Muscle of arm (tissue), 14 donors: ENCODE measurements around the gene VIT. TPM values are rescaled to one million over a fixed set of nuclear protein-coding genes. Genes with fewer than 3 reads are reported as not detected.

Source experiments
- DNase-seq: peaks from one replicate; pipeline ENCODE4 v3.0.0-alpha.2; 2013
- long read RNA-seq, 11 donors: transcript quantifications; one replicate each; lab custom pipeline, GENCODE V29; 2026
- polyA plus RNA-seq, 12 donors: library from polyadenylated mRNA; unstranded; fragments of 120-200 nt; gene quantifications; one replicate each; pipeline ENCODE4 v1.2.1, GENCODE V29; 2013; ENCODE audit not compliant: insufficient read length in 12 of 12

Gene VIT, protein sequence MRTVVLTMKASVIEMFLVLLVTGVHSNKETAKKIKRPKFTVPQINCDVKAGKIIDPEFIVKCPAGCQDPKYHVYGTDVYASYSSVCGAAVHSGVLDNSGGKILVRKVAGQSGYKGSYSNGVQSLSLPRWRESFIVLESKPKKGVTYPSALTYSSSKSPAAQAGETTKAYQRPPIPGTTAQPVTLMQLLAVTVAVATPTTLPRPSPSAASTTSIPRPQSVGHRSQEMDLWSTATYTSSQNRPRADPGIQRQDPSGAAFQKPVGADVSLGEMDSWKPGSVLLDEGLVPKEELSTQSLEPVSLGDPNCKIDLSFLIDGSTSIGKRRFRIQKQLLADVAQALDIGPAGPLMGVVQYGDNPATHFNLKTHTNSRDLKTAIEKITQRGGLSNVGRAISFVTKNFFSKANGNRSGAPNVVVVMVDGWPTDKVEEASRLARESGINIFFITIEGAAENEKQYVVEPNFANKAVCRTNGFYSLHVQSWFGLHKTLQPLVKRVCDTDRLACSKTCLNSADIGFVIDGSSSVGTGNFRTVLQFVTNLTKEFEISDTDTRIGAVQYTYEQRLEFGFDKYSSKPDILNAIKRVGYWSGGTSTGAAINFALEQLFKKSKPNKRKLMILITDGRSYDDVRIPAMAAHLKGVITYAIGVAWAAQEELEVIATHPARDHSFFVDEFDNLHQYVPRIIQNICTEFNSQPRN
- polyA plus RNA-seq, result 1 to 10 TPM in 10 of 12 donors, not detected in 2; 2.8 to 4.6 (median 3.5) TPM
- long read RNA-seq, donor 1, result 0 reads
- long read RNA-seq, donor 2, partial matches to known transcripts, result 0 of 2 reads
- long read RNA-seq, donor 2, other reads (novel, unspliced or antisense), result 0 of 2 reads
- long read RNA-seq, donor 3, partial matches to known transcripts, result 0 of 2 reads
- long read RNA-seq, donor 3, other reads (novel, unspliced or antisense), result 0 of 2 reads
- long read RNA-seq, donor 4, result 0 reads
- long read RNA-seq, donor 5, partial matches to known transcripts, result 0 of 3 reads
- long read RNA-seq, donor 5, other reads (novel, unspliced or antisense), result 0 of 3 reads
- long read RNA-seq, donor 6, result 0 reads
- long read RNA-seq, donor 7, result 0 reads
- long read RNA-seq, donor 8, result 0 reads
- long read RNA-seq, donor 9, partial matches to known transcripts, result 0 of 1 reads
- long read RNA-seq, donor 9, other reads (novel, unspliced or antisense), result 0 of 1 reads
- long read RNA-seq, donor 10, result 0 reads
- long read RNA-seq, donor 11, partial matches to known transcripts, result 0 of 2 reads
- long read RNA-seq, donor 11, other reads (novel, unspliced or antisense), result 0 of 2 reads

DNA sequence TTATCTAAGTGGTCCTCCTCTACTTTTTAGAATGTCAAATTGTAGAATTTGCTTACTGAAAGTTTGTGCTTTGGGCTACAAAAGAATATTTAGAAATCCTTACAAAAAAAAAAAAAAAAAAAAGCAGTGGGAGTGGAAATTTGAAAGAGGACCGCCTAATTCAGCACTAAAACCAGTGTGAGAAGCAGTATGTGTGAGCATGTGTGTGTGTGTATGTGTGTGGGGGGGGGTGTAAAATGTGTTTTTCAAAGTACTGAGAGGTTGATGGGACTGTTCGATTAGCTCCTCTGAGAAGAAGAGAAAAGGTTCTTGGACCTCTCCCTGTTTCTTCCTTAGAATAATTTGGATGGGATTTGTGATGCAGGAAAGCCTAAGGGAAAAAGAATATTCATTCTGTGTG, at the start of gene VIT:
TSS of gene VIT (plus strand) at position 175 of the 400 bp plus-strand sequence. CDS start 19,664 bp downstream, outside the sequence.
- DNase-seq, result peak; percentile 23

DNA sequence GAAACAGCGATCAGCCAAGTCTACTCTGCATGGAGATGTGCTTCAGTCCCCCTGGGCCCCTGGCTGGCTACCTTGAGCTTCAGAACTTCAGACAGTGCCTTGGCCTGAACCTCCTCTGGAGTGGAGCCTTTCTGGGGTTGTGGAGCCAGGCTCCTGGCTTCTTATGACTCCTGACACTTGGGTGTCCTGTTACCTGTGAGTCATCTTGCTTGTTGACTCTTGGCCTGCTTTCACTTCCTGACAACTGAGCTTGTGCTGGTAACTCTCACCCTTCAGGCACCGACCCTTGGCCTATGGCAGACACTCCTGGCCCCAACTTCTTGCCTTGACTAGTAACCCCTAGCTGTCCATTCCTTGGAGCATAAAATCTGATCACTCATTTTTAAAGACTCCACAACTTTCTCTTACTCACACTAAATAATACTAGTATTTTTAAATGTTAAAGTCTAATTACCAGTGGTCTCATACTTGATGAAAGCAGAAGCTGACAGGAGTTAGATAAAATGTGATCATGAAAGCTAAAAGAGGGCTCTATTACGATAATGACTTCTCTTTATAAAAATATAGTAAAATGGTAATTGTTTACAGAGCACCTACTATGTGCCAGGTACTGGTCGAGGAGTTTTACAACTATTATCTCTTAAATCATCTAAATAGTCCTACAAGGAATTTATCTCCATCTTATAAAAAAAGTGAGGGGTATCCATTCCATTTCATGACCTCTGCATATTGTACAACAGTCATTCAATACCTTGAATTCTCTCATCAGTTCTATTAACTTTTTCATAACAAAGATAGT, 46.3 kb upstream of the VIT start:
- DNase-seq, result no peak

DNA sequence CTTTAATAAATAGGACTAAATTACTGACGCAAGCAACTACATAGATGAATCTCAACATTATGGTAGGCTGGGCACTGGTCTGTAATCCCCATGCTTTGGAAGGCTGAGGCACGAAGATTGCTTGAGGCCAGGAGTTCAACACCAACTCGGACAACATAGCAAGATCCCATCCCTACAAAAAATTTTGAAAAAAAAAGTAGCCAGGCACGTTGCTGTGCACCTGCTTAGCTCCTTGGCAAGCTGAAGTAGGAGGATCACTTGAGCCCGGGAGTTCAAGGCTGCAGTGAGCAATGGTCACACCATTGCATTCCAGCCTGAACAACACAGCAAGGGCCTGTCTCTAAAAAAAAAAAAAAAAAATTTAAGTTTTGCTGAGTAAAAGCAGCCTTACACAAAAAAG, 43.4 kb upstream of the VIT start:
- DNase-seq, result no peak

DNA sequence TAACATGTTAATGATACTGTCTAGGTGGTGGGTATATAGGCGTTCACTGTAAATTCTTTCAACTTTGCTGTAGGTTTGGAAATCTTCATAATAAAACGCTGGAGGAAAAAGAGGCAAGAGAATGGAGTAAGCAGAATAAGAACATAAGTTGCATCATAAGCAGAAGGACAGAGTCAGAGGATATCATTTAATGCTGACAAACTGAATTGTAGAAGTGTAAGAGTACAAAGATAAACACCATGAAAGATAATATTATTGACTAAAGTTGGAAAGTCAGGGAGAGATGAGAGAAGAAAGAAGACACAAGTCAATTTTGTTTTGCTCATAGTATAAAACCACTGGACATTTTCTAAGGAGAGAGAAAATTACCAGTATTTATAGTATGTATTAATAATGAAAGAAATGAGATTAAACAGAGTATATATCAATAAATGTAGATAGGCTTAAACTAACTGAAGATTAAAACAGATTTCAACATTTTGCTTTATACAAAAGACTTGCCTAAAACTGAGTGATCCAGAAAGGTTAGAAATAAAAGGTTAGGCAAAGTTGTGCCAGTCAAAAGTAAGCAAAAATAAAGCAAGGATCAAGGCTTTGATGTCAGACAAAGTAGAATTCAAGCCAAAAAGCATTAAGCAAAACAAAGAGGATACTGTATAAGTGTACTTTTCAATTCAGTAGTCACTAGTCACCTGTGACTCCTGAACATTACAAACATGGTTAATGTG, 42.4 kb upstream of the VIT start:
- DNase-seq, result no peak

DNA sequence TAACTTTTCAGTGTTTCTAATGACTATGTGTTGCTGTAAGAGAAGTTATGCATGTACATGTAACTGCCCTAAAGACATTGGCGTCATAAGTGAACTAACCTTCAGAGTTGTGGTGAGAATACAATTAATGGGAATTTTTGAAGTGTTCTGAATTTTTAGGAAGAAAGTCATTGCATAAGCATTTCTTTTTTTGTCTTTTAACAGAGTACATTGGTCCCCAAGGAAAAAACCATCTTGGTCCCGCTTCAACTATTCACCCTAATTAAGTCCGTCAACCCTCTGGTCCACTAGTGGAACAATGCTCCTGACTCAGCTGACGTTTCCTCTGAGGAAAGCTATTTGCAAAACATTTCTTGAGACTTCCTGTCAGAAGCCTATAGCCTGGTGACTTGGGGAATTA, 41.1 kb upstream of the VIT start:
- no peak for DNase-seq

DNA sequence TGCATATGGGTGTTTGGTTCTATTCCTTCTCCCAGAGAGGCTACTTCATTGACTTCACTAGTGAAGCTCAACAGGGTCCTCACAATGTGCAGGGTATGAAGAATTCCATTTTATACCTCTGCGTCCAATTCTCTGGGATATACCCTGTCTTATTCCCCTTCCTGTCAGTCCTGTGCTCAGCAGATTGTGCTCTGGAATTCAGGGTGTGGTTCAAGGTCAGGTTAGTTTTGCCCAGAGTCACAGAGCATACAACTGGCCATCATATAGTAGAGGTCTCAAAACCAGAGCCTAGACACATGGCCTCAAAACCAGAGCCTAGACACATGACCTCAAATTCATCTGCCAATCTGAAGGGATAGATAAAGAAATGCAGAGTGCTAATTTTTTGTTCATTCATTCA, 38.8 kb upstream of the VIT start:
- DNase-seq, result no peak

DNA sequence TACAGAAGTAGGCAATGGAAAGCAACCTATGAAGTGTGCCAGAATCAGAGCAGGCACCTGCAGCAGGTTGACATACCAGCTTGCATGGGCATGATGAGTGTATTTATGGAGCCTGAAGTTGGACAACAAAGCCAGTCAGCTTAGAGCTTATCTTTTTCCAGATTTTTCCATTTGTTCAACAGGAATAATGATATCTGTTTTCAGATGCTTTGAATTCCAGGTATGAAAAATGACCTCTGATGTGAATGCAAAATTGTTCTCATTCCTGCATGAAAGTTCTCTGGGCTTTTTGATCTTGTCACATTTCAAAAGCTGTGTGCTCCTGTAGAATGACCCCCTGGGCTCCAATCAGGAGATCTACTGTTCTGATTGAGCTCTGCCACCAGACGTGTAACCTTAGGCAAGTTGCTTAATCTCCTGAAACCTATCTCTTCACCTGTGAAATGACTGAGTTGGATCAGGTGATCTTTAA, 38.2 kb upstream of the VIT start:
- DNase-seq, result no peak

DNA sequence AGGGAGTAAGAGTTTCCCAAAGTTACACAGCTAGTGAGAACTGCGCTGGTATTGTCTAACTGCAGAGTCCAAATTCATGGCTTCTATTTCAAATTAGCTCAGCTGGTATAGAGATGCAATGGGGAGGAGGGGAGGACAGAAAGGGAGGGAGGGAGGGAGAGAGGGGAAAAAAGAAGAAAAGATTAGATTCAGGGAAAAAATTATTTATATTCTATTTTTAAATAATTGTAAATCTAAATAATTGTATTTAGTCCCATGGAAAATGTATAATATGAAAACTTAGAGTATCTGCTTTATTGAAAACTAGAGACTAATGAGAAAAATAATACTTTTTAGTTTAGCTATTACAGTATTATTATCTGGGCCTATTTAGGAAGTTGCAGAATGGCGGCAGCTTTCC, 37.3 kb upstream of the VIT start:
- no peak for DNase-seq

DNA sequence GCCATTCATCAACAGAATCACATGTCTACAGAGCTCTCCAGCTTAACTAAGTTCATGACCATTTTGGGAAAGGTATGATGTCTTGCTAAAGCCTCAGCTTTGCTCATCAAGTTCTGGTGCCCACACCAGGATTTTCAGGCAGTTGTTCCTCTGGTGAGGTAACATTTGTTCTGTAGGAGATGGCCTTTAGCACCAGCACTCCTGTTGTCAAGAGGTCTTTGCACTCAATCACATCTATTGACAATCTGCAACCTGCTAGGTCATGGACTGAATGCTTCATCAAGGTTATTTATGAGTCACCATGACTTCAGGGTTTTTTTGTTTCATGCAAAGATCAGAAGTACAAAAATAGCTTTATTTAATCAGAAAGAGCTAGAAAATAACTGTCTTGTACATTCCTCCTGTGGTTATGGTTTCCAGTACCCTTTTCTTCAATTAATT, 36.6 kb upstream of the VIT start:
- DNase-seq, result no peak

DNA sequence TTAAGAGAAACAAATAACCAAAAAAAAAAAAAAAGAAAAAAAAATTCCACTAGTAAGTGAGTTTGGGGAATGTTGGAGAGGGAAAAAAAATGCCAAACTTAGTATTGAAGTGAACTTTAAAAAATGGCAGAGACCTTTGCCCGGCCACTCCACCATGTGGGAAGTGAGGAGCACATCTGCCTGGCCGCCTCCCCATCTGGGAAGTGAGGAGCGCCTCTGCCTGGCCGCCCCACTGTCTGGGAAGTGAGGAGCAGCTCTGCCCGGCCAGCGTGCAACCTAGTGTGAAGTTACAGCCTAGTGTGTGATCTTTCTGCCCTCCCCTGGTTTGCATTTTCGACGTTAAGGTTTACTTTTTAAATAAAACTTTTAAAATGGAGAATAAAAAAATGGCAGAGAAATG, 33.9 kb upstream of the VIT start:
- no peak for DNase-seq

DNA sequence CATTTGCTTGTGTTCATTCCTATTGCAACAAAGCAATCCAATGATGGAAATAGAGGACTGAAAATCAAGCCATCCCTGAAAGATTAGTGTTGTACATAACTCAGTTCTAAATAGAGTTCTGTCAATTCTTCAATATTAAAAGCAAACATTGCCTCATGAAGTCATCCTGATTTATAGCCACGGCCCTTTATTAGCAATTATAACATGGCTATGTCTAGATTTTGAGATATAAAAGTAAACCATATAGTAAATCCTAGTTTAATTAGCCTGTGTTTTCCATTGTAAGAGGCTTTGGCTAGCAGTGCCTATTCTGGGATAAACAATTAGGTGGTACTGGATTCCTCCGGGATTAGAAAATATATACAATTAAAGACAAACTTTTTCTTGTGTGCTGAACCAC, 33.2 kb upstream of the VIT start:
- no peak for DNase-seq

DNA sequence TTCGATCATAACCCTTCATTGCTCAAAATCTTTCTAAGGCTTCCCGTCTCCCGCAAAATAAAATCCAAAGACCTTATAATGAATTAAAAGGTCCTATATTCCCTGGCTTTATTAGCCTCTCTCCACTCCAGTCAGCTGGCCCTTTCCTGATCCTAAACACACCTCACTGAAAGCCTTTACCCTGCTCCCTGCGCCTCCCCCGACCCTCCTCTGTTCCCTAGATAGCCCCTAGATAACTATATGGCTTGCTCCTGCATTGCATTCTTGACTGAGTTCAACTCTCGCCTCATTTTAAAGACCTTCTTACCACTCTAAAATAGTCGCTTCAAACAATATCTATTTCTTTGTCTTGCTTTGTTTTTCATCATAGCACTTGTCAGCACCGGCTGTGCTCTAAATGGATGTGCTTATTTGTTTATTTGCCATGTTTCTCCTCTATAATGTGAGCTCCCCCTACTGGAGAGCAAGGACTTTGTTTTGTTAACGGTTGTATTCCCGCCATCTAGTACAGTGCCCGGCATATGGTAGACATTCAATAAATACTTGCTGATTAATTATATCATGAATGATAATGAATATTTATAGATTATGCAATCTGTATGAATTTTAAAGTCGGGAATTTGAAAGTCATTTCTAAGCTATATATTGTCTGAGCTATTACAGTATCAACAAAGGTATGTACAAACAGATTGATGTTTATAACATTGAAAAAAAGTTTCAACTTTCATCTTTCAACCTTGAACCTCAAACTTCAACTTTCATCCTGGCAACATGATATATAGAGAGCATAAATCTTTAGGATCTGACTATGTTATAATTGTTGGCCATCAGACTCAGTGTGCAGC, 32.4 kb upstream of the VIT start:
- peak; percentile 51 for DNase-seq

DNA sequence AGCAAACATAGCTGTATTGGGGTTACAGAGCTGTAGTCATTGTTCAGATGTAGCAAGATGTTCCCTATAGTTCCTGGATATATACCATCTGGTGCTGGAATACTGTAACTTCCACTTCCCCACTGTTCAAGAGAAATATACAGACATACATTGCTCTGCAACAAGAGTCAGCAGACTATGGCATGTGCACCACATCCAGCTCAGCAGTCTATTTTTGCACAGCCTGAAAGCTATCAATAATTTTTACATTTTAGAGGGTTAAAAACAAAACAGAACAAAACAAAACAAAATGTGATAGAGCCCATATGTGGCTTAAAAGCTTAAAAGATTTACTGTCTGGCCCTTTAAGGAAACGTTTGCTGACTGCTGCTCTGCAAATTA, 31.8 kb upstream of the VIT start:
- DNase-seq, result no peak

DNA sequence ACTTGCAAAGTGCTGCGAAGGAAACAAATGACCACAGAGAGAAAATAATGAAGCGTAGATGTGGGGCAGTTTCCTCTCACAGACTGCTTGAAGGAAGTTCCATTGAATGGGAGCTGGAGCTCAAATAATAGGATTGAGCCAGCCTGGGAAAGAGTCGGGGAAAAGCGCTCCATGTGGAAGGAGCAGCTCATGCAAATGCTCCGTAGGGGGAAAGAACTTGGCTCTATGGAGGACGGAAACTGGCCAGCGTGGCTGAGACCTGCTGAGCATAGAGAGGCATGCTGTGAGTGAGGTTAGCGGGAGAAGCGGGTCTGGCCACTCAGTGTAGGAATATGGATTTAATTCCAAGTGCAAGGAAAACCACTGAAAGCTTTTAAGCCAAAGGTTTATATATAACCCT, 28.6 kb upstream of the VIT start:
- peak; percentile 43 for DNase-seq

DNA sequence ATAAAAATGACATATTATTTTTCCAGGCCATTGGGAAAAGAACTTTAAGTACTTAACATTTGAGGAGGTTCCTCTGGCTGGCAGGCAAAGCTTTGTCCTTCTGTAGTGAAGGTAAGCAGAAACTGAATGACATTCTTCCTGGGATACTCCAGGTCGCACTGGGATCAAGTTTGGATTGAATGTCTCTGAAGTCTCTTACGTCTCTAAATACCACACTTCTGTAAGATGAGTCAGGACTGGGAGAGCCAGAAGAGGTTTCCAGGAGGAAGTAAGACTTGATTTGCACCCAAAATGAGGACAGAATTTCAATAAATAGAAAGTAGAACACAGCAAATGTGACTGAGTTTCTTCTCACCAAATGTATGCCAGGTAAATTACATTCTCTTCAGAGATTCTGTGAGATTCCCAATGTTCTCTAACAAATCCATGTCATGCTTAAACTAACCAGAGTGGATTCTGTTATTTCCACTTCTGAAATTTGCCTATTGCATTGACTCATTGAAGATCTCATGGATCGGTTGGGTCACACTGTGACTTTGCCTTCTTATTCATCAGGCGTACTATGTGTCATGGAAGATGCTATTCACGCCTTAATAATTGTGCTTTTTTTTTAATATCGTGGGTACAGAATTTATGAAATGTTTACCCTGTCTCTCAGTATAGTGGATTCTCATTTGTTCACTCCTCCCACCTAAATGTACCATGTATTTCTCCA, 25.5 kb upstream of the VIT start:
- no peak for DNase-seq

DNA sequence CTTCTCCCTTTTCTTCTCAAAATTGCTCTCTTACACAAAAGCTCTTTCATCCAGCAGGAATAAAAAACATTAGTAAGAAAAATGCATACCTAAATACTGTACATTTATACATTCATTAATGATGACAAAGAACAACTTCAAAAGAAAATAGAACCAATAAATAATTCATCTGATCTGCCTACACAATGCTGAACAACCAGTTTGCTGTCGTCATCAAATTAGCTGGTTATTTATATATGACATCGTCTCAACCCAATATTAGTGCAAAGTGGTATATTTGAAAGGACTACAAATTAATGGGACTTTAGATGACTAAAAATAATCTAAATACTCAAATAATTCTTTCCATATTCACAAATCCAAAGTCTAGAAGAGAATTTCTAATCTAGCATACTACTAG, 24.8 kb upstream of the VIT start:
- no peak for DNase-seq

DNA sequence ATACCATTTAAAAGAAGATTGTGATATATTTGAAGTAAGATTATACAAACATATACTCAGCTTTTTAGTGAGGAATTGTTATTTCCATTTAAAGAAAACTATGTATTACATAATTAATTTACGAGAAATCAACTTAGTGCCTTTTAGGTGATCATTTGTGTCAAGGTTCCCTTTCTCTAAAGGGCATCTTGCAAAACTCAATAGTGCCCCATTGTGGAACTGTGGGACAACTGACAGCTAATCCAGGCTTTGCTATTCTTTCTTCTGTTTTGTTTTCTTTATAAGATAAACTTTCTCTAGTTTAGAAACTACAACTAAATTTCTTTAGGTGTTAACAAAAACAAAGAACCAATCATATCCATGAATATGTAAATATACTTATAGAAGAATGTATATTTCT, 24.3 kb upstream of the VIT start:
- no peak for DNase-seq

DNA sequence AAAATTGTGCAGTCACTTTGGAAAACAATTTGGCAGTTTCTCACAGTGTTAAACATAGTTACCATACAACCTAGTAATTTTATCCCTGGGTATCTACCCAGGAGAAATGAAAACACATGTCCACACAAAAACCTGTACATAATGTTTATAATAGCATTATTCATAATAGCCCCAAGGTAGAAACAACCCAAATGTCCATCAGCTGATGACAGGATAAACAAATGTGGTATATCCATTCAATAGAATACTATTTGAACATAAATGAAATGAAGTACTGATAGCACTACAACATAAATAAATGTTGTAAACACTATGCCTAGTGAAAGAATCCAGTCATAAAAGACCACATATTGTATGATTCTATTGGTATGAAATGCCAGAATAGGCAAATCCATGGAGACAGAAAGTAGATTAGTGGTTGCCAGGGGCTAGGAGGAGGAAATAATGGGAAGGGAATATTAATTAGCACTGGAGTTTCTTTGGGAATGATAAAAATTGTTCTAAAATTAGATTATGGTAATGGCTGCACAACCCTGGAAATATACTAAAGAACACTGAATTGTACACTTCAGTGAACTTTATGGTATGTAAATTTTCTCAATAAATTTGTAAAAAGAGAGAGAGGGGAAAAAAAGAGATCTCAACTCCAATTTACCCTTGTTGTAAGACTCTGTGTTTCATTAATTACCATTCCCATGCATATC, 20.8 kb upstream of the VIT start:
- no peak for DNase-seq
